Ishikawa (cell line): ENCODE measurements around the gene EXOC4.

ENCODE experiments used
- CREB1 ChIP-seq: IDR thresholded peaks from 2 replicates; pipeline ENCODE4 v1.6.1; 2012; ENCODE audit warnings: low read depth
- EP300 ChIP-seq: IDR thresholded peaks from 2 replicates; pipeline ENCODE4 v1.6.1; 2012; ENCODE audit warnings: borderline replicate concordance
- RAD21 ChIP-seq: IDR thresholded peaks from 2 replicates; pipeline ENCODE4 v1.6.1; 2012; ENCODE audit warnings: low read depth
- TAF1 ChIP-seq: IDR thresholded peaks from 2 replicates; pipeline ENCODE4 v1.6.1; 2012; ENCODE audit warnings: low read depth, mild to moderate bottlenecking
- ZBTB7A ChIP-seq: IDR thresholded peaks from 2 replicates; pipeline ENCODE4 v1.6.1; 2012; ENCODE audit warnings: low read depth
- TF ChIP-seq, protein P1 (sequence below): IDR thresholded peaks from 2 replicates; pipeline ENCODE4 v1.6.1; 2012
- TF ChIP-seq, protein P2 (sequence below): IDR thresholded peaks from 2 replicates; pipeline ENCODE4 v1.6.1; 2012; ENCODE audit warnings: low read depth, mild to moderate bottlenecking

DNA sequence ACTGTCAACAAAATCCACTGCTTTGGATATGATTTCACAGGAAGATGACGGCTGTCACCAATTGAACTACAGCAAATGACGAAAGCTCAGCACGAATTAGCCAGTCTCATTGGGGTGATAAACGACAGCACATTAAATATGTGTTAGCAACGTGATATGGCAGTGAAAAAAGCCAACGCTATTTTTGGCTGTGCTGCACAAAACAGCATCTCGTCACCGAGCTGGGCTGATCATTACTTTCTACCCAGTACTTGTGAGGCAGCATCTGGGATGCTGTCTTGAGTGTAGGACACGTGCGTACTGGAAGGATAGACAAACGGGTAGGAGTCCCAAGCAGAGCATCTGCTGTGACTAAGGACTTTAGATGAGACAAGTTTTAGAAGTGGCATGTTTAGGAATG, 138.3 kb downstream of the EXOC4 start:
- TF ChIP-seq, protein P1, sequence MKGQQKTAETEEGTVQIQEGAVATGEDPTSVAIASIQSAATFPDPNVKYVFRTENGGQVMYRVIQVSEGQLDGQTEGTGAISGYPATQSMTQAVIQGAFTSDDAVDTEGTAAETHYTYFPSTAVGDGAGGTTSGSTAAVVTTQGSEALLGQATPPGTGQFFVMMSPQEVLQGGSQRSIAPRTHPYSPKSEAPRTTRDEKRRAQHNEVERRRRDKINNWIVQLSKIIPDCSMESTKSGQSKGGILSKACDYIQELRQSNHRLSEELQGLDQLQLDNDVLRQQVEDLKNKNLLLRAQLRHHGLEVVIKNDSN = no peak
- TF ChIP-seq TAF1 (no peak), ZBTB7A (no peak), CREB1 (no peak), EP300 (no peak), RAD21 (no peak)
- TF ChIP-seq, protein P2, sequence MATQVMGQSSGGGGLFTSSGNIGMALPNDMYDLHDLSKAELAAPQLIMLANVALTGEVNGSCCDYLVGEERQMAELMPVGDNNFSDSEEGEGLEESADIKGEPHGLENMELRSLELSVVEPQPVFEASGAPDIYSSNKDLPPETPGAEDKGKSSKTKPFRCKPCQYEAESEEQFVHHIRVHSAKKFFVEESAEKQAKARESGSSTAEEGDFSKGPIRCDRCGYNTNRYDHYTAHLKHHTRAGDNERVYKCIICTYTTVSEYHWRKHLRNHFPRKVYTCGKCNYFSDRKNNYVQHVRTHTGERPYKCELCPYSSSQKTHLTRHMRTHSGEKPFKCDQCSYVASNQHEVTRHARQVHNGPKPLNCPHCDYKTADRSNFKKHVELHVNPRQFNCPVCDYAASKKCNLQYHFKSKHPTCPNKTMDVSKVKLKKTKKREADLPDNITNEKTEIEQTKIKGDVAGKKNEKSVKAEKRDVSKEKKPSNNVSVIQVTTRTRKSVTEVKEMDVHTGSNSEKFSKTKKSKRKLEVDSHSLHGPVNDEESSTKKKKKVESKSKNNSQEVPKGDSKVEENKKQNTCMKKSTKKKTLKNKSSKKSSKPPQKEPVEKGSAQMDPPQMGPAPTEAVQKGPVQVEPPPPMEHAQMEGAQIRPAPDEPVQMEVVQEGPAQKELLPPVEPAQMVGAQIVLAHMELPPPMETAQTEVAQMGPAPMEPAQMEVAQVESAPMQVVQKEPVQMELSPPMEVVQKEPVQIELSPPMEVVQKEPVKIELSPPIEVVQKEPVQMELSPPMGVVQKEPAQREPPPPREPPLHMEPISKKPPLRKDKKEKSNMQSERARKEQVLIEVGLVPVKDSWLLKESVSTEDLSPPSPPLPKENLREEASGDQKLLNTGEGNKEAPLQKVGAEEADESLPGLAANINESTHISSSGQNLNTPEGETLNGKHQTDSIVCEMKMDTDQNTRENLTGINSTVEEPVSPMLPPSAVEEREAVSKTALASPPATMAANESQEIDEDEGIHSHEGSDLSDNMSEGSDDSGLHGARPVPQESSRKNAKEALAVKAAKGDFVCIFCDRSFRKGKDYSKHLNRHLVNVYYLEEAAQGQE = no peak
